ENCODE measurements around the gene GSE1. TPM values are rescaled to one million over a fixed set of nuclear protein-coding genes. Genes with fewer than 3 reads are reported as not detected.

GSE1 gene
- total RNA-seq, 1 donor from 2014 or later: 80.8 TPM

- peaks cover 0 to 5% of the 10 kb centered on the region in 2 donors for H3K36me3 ChIP-seq
- TF ChIP-seq POLR2A (IDR thresholded peaks at IDR 0.05): no peak
- TF ChIP-seq POLR2AphosphoS5 (IDR thresholded peaks at IDR 0.05; ENCODE audit: insufficient read depth in 1 of 2, low read depth in 1 of 2): no peak
- TF ChIP-seq, protein P1, sequence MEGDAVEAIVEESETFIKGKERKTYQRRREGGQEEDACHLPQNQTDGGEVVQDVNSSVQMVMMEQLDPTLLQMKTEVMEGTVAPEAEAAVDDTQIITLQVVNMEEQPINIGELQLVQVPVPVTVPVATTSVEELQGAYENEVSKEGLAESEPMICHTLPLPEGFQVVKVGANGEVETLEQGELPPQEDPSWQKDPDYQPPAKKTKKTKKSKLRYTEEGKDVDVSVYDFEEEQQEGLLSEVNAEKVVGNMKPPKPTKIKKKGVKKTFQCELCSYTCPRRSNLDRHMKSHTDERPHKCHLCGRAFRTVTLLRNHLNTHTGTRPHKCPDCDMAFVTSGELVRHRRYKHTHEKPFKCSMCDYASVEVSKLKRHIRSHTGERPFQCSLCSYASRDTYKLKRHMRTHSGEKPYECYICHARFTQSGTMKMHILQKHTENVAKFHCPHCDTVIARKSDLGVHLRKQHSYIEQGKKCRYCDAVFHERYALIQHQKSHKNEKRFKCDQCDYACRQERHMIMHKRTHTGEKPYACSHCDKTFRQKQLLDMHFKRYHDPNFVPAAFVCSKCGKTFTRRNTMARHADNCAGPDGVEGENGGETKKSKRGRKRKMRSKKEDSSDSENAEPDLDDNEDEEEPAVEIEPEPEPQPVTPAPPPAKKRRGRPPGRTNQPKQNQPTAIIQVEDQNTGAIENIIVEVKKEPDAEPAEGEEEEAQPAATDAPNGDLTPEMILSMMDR (IDR thresholded peaks at IDR 0.05): no peak
- no peaks in the 10 kb centered on the region for H3K27me3 ChIP-seq
- no peak for DNase-seq (ENCODE audit: extremely low spot score in 2 of 2)
- intact Hi-C loops (cut with DNase I): no loop called here
- no peak overlapping the region for H3K4me3 ChIP-seq
- H3K4me1 ChIP-seq: peaks cover 41% of the 10 kb centered on the region
- H3K27ac ChIP-seq: no peak overlapping the region
- H3K9me3 ChIP-seq: no peaks in the 10 kb centered on the region
These were observed 18.1 kb downstream of the GSE1 start for GRCh38 chr16:85631230-85631629.

DNA sequence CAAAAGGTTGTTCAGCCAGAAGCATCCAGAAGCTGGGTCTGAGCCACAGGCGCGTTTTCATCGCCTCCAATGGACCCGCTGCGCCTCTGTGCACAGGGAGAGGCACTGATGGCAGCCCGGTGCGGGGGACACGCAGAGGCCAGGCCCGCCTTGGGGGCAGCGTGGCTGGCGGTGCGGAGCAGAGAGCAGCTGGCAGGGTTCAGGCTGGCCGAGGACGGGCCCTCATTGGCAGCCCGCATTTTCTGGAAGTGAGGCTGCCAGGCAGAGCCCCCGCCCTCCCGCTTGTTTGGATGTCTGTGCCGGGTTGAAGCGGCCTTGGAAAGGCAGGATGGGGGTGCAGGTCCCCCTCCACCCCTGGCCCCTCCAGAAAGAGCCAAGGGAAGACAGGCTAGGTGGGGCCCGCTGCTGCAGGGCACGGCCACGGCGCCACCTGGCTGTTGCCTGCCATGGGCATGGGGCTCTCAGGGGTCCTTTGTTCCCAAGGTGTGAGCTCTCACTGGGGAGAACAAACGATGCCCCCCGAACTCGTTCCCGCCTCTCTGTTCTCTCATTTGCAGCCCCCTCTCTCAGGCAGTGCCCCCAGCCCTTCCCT lies 18.8 kb downstream of the GSE1 start:
- Histone ChIP-seq H3K27ac (no peak overlapping the region), H3K9me3 (no peaks in the 10 kb centered on the region), H3K36me3 (peaks cover 0 to 5% of the 10 kb centered on the region in 2 donors), H3K4me3 (no peak overlapping the region), H3K4me1 (peaks cover 34% of the 10 kb centered on the region), H3K27me3 (no peaks in the 10 kb centered on the region)
- TF ChIP-seq, protein P1 (IDR thresholded peaks at IDR 0.05): no peak
- no peak for TF ChIP-seq POLR2AphosphoS5 (IDR thresholded peaks at IDR 0.05; ENCODE audit: insufficient read depth in 1 of 2, low read depth in 1 of 2)
- TF ChIP-seq POLR2A (IDR thresholded peaks at IDR 0.05): no peak
- DNase-seq (ENCODE audit: extremely low spot score in 2 of 2): no peak
- intact Hi-C loops (cut with DNase I): no loop called here

DNA sequence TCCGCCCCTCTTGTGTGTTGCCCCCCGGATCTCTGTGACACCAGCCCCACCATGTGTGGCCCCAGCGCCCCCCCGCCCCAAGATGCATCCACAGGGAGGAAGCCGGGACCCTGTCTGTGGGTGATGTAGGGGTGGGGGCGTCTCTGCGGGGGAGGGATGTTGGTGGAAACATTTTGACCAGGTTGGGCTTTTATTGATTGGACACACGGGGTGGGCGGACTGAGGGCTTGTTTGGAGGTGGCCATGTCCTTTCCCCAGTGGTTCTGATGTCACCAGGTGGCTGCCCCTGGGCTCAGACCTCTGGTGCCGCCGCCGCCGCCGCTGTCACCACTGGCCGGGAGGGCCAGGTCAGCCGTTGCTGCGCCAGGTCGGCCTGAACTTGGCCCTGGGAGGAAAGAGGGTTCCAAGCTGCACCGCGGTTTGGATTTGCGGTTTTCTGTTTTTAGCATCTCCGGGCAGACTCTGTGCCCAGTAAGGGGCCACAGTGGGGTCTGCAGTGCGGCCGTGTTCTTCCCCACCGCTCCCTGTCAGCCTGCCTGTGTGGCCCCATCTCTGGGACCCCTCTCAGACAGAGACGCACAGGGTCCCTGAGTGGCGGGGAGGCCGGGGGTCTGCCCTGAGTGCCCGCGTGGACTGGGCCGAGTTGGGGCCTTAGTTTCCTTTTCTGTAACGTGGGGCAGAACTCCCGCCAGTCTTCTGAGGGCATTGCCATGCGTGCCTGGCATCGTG lies 19.8 kb downstream of the GSE1 start:
- H3K36me3 ChIP-seq: peaks cover 0 to 5% of the 10 kb centered on the region in 2 donors

DNA sequence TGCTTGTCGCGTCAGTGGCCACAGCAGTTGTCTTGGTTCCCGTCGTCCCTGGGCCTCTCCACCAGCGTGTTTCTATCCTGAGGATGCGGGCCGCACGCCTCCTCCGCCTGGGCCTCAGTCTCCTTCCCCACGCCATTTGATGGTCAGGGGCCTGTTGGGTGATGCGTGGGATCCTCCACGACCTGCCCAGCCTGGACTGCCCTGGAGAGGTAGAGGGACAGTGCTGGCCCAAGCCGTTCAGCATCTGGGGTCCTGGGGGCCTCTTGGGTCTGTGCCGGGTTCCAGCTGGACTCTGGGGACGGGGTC lies 20.3 kb downstream of the GSE1 start:
- TF ChIP-seq POLR2AphosphoS5 (IDR thresholded peaks at IDR 0.05; ENCODE audit: insufficient read depth in 1 of 2, low read depth in 1 of 2): no peak
- no peak overlapping the region for H3K27ac ChIP-seq
- intact Hi-C loops (cut with DNase I): no loop called here
- no peaks in the 10 kb centered on the region for H3K27me3 ChIP-seq
- no peaks in the 10 kb centered on the region for H3K9me3 ChIP-seq
- peaks cover 0 to 5% of the 10 kb centered on the region in 2 donors for H3K36me3 ChIP-seq
- no peak for DNase-seq (ENCODE audit: extremely low spot score in 2 of 2)
- peaks cover 24% of the 10 kb centered on the region for H3K4me1 ChIP-seq
- no peak overlapping the region for H3K4me3 ChIP-seq

More for the DNA sequence above, 19.8 kb downstream of the GSE1 start:
- Histone ChIP-seq H3K4me1 (peaks cover 28% of the 10 kb centered on the region), H3K27me3 (no peaks in the 10 kb centered on the region), H3K27ac (no peak overlapping the region), H3K9me3 (no peaks in the 10 kb centered on the region), H3K4me3 (no peak overlapping the region)
- intact Hi-C loops (cut with DNase I): no loop called here
- TF ChIP-seq POLR2A (IDR thresholded peaks at IDR 0.05): no peak
- TF ChIP-seq, protein P1 (IDR thresholded peaks at IDR 0.05): no peak
- no peak for TF ChIP-seq POLR2AphosphoS5 (IDR thresholded peaks at IDR 0.05; ENCODE audit: insufficient read depth in 1 of 2, low read depth in 1 of 2)
- no peak for DNase-seq (ENCODE audit: extremely low spot score in 2 of 2)

DNA sequence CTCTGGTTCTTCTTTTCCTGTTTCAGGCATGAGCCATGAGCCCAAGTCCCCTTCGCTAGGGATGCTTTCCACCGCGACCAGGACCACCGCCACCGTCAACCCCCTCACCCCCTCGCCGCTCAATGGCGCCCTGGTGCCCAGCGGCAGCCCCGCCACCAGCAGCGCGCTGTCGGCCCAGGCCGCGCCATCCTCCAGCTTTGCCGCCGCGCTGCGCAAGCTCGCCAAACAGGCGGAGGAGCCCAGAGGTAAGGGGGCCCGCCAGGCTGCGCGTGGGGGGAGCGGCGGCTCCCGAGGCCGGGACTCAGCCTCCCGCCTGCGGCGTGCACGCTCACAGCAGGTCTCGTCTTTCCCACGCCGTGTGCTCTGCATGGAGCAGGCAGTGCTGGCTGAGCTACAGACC lies 20.8 kb downstream of the GSE1 start:
- TF ChIP-seq, protein P1 (IDR thresholded peaks at IDR 0.05): no peak
- TF ChIP-seq POLR2AphosphoS5 (IDR thresholded peaks at IDR 0.05; ENCODE audit: insufficient read depth in 1 of 2, low read depth in 1 of 2) (no peak), POLR2A (IDR thresholded peaks at IDR 0.05) (no peak)
- no peak for DNase-seq (ENCODE audit: extremely low spot score in 2 of 2)
- peaks cover 0 to 5% of the 10 kb centered on the region in 2 donors for H3K36me3 ChIP-seq

More for the DNA sequence above, 20.8 kb downstream of the GSE1 start:
- no peak overlapping the region for H3K4me3 ChIP-seq
- H3K27ac ChIP-seq: no peak overlapping the region
- no peaks in the 10 kb centered on the region for H3K27me3 ChIP-seq
- intact Hi-C loops (cut with DNase I): no loop called here
- H3K4me1 ChIP-seq: peaks cover 25% of the 10 kb centered on the region
- H3K9me3 ChIP-seq: no peaks in the 10 kb centered on the region
